ENCODE measurements around the gene RASGRF2.

DNA sequence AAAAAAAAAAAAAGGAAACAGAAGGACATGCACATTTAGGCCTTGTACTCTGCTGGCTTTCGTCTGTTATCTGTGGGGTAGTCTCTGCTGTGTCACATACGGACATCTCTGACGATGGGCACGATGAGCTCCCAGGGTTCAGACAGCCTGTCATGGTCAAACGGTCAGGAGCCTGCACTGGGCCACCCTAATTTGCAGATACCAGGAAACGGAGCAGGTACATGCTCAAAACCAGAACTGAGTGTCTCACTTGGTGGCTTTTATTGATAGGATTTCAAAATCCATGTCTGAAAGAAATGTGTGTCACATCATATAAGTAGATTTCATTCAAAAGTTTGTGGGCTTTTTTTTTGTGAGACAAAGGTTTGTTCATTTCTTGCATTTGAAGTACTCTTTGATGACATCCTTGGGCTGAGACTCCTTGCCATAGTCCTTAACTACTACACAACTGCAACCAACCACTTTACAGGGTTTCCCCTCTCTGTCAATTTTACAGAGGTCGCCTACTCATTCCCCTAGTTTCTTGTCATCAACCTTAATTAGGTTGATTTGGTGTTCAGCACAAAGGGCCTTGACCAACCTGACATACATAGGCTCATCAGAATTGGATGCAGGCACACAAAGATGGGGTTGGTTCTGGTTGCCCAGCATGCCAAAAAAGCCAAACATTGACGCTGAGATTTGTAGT, 281.9 kb downstream of the RASGRF2 start:
- TF ChIP-seq, protein P1, sequence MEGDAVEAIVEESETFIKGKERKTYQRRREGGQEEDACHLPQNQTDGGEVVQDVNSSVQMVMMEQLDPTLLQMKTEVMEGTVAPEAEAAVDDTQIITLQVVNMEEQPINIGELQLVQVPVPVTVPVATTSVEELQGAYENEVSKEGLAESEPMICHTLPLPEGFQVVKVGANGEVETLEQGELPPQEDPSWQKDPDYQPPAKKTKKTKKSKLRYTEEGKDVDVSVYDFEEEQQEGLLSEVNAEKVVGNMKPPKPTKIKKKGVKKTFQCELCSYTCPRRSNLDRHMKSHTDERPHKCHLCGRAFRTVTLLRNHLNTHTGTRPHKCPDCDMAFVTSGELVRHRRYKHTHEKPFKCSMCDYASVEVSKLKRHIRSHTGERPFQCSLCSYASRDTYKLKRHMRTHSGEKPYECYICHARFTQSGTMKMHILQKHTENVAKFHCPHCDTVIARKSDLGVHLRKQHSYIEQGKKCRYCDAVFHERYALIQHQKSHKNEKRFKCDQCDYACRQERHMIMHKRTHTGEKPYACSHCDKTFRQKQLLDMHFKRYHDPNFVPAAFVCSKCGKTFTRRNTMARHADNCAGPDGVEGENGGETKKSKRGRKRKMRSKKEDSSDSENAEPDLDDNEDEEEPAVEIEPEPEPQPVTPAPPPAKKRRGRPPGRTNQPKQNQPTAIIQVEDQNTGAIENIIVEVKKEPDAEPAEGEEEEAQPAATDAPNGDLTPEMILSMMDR (conservative IDR thresholded peaks at IDR 0.05; ENCODE audit: low read depth, low read length) = no peak
- no peak for TF ChIP-seq EZH2 (IDR thresholded peaks at IDR 0.05; ENCODE audit: low read length, unreplicated experiment)
- no peak for TF ChIP-seq EZH2phosphoT487 (IDR thresholded peaks at IDR 0.05; ENCODE audit: borderline replicate concordance, low read length)

All from PC-3 (cell line).